GM18526 (cell line): ENCODE data around the gene SMIM13.

Experiments used
- POLR2A ChIP-seq: IDR thresholded peaks from 3 replicates; pipeline ENCODE4 v1.6.1; 2011; ENCODE audit not compliant: insufficient read length; ENCODE audit errors: extremely low read depth

Gene SMIM13

GRCh38 chr6:11136809-11137208 lies 43.2 kb downstream of the SMIM13 start:
- no peak for TF ChIP-seq POLR2A

GRCh38 chr6:11139051-11139960 lies 45.7 kb downstream of the SMIM13 start:
- TF ChIP-seq POLR2A: no peak

GRCh38 chr6:11140056-11140455 lies 46.4 kb downstream of the SMIM13 start:
- TF ChIP-seq POLR2A: no peak

GRCh38 chr6:11141295-11141694 lies 47.7 kb downstream of the SMIM13 start:
- no peak for TF ChIP-seq POLR2A

GRCh38 chr6:11142296-11143027 lies 48.8 kb downstream of the SMIM13 start:
- no peak for TF ChIP-seq POLR2A

GRCh38 chr6:11143394-11144371 lies 50.0 kb downstream of the SMIM13 start:
- TF ChIP-seq POLR2A: no peak

GRCh38 chr6:11144393-11144851 lies 50.8 kb downstream of the SMIM13 start:
- TF ChIP-seq POLR2A: no peak

- no peak for TF ChIP-seq POLR2A
Measured at GRCh38 chr6:11146117-11146826, 52.6 kb downstream of the SMIM13 start.

GRCh38 chr6:11149551-11149950 lies 55.9 kb downstream of the SMIM13 start:
- TF ChIP-seq POLR2A: no peak

- no peak for TF ChIP-seq POLR2A
Measured at GRCh38 chr6:11151488-11151887, 57.9 kb downstream of the SMIM13 start.

GRCh38 chr6:11152581-11152980 lies 58.9 kb downstream of the SMIM13 start:
- TF ChIP-seq POLR2A: no peak

- no peak for TF ChIP-seq POLR2A
Measured at GRCh38 chr6:11153447-11153846, 59.8 kb downstream of the SMIM13 start.

GRCh38 chr6:11155589-11155988 lies 62.0 kb downstream of the SMIM13 start:
- TF ChIP-seq POLR2A: no peak

GRCh38 chr6:11160199-11160598 lies 66.6 kb downstream of the SMIM13 start:
- no peak for TF ChIP-seq POLR2A

- no peak for TF ChIP-seq POLR2A
Measured at GRCh38 chr6:11161031-11161956, 67.7 kb downstream of the SMIM13 start.
